CD14-positive monocyte (primary cell): Measurements from ENCODE around the gene DOCK1. TPM values are rescaled to one million over a fixed set of nuclear protein-coding genes. Genes with fewer than 3 reads are reported as not detected.

Experiments used
- DNase-seq, 3 donors: peaks; one replicate each; pipeline ENCODE4 v3.0.0-alpha.2; 2011 to 2022
- H2AFZ ChIP-seq: 2 replicates; pipeline ENCODE4 v1.6.0; 2012; ENCODE audit warnings: mild to moderate bottlenecking, low read depth, low read length, inconsistent platforms; ENCODE audit not compliant: insufficient read depth, poor library complexity, severe bottlenecking
- H3K27ac ChIP-seq, 2 donors: 1 replicate in 1 of 2; 2 replicates in 1 of 2; pipeline ENCODE4 v1.5.1; 2012 to 2013; ENCODE audit warnings: low read length in 2 of 2, control low read depth in 1 of 2, inconsistent platforms in 1 of 2, low read depth in 1 of 2, mild to moderate bottlenecking in 1 of 2
- H3K27me3 ChIP-seq, 2 donors: one replicate each; pipeline versions ENCODE4 v1.6.0 to v1.6.1; 2011 to 2013; ENCODE audit warnings: low read length in 2 of 2; ENCODE audit not compliant: control insufficient read depth in 2 of 2, insufficient read depth in 2 of 2
- H3K36me3 ChIP-seq, 2 donors: replicated peaks in 1 of 2; 1 replicate in 1 of 2; 2 replicates in 1 of 2; pipeline versions ENCODE4 v1.5.1 to v1.6.1; 2012 to 2013; ENCODE audit warnings: low read length in 2 of 2, control low read depth in 1 of 2, inconsistent platforms in 1 of 2, mild to moderate bottlenecking in 1 of 2; ENCODE audit not compliant: insufficient read depth in 2 of 2, control insufficient read depth in 1 of 2
- H3K4me1 ChIP-seq, 2 donors: 1 replicate in 1 of 2; 2 replicates in 1 of 2; pipeline versions ENCODE4 v1.5.1 to v1.6.1; 2012 to 2013; ENCODE audit warnings: low read length in 2 of 2, control low read depth in 1 of 2, inconsistent platforms in 1 of 2, mild to moderate bottlenecking in 1 of 2, moderate library complexity in 1 of 2; ENCODE audit not compliant: insufficient read depth in 2 of 2, control insufficient read depth in 1 of 2
- H3K4me2 ChIP-seq: replicated peaks from 2 replicates; pipeline ENCODE3; 2012; ENCODE audit warnings: low read length, moderate library complexity, mild to moderate bottlenecking; ENCODE audit not compliant: poor library complexity, severe bottlenecking; ENCODE audit errors: extremely low read depth
- H3K4me3 ChIP-seq, 3 experiments: fragments of 200-600 bp in 1 of 3; sonication (generic) in 1 of 3; replicated peaks in 1 of 3; 1 replicate in 2 of 3; 2 replicates in 1 of 3; pipeline ENCODE4 v1.5.1; 2011 to 2013; ENCODE audit warnings: low read length in 3 of 3, mild to moderate bottlenecking in 3 of 3, control low read depth in 2 of 3, low read depth in 2 of 3, inconsistent platforms in 1 of 3, moderate library complexity in 1 of 3
- H3K79me2 ChIP-seq: 2 replicates; pipeline ENCODE4 v1.6.0; 2012; ENCODE audit warnings: mild to moderate bottlenecking, control low read depth, inconsistent platforms, low read length, moderate library complexity; ENCODE audit not compliant: insufficient read depth
- H3K9ac ChIP-seq: 2 replicates; pipeline ENCODE4 v1.6.0; 2017; ENCODE audit warnings: low read length, mild to moderate bottlenecking; ENCODE audit not compliant: insufficient read depth, poor library complexity, severe bottlenecking
- H3K9me3 ChIP-seq, 2 donors: replicated peaks in 1 of 2; 1 replicate in 1 of 2; 2 replicates in 1 of 2; pipeline versions ENCODE4 v1.5.1 to v1.6.1; 2012 to 2013; ENCODE audit warnings: low read length in 2 of 2, control low read depth in 1 of 2; ENCODE audit not compliant: control insufficient read depth in 1 of 2, insufficient read depth in 1 of 2
- H4K20me1 ChIP-seq: 2 replicates; pipeline ENCODE4 v1.6.0; 2012; ENCODE audit warnings: mild to moderate bottlenecking, low read length, control low read depth, moderate library complexity; ENCODE audit not compliant: insufficient read depth
- H3K27ac Mint-ChIP-seq, 7 donors: one replicate each; pipeline ENCODE4 v1.8.0; 2020; ENCODE audit warnings: mild to moderate bottlenecking in 7 of 7, mixed read lengths in 7 of 7, moderate library complexity in 6 of 7, inconsistent platforms in 2 of 7
- H3K27me3 Mint-ChIP-seq, 3 donors: one replicate each; pipeline ENCODE4 v1.8.0; 2021 to 2022; ENCODE audit warnings: low read depth in 3 of 3, mild to moderate bottlenecking in 3 of 3, mixed read lengths in 3 of 3, moderate library complexity in 3 of 3, inconsistent platforms in 1 of 3
- H3K36me3 Mint-ChIP-seq, 2 donors: one replicate each; pipeline ENCODE4 v1.8.0; 2020; ENCODE audit warnings: mixed read lengths in 2 of 2, inconsistent platforms in 1 of 2, mild to moderate bottlenecking in 1 of 2
- H3K4me1 Mint-ChIP-seq: one replicate; pipeline ENCODE4 v1.8.0; 2020; ENCODE audit warnings: mild to moderate bottlenecking, mixed read lengths
- H3K4me3 Mint-ChIP-seq, 2 donors: one replicate each; pipeline ENCODE4 v1.8.0; 2020; ENCODE audit warnings: mild to moderate bottlenecking in 2 of 2, mixed read lengths in 2 of 2, moderate library complexity in 1 of 2
- H3K9me3 Mint-ChIP-seq, 7 donors: one replicate each; pipeline ENCODE4 v1.8.0; 2020 to 2022; ENCODE audit warnings: mixed read lengths in 7 of 7, mild to moderate bottlenecking in 6 of 7, moderate library complexity in 6 of 7, inconsistent platforms in 2 of 7
- WGBS: methylation state at CpG from one replicate; pipeline ENCODE4 v1.1.5; 2013; ENCODE audit warnings: missing lambda C conversion rate; ENCODE audit not compliant: insufficient coverage; 5-methylcytosine and 5-hydroxymethylcytosine counted together
- intact Hi-C, 2 donors: fragments of 100-400 bp; cut with micrococcal nuclease; formaldehyde crosslinking; loops; one replicate each; pipeline versions ENCODE4 v1.15.0 to v1.15.1; 2023
- polyA plus RNA-seq, 3 donors: library from polyadenylated mRNA; depleted of rRNA in 1 of 3; unstranded in 2 of 3; stranded (reverse) in 1 of 3; fragments of 300-500 nt in 2 of 3; fragments of >200 nt in 1 of 3; fragmentation: Illumina TruSeq in 2 of 3; gene quantifications; 1 replicate in 2 of 3; 2 replicates in 1 of 3; pipeline ENCODE4 v1.2.3, GENCODE V29; 2012 to 2021
- TF ChIP-seq, protein P1 (sequence below): fragments of 200-600 bp; IDR thresholded peaks from one replicate; pipeline ENCODE4 v1.8.0; 2022; ENCODE audit warnings: antibody characterized with exemption, mild to moderate bottlenecking

DOCK1 gene
- polyA plus RNA-seq, 3 donors = 0.31 to 0.35 TPM; not detected in 1

DNA sequence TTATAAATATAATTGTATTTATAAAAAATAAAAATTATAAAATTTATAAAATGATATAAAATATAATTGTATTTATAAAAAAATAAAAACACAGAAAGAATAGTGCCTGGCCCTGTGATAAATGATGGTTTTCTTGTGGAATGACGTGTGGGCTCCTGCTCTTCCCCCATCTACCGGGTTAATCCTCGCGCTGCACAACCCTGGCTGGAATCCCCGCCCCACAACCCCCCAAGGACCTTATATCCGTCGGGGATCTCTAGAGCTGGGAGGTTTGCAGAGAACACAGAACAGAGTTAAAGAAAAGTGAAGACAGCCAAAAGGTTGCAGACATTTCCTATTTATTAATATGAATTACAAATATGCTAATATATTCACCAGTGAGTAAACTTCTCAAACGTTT lies 548.5 kb downstream of the DOCK1 start:
- intact Hi-C loops = loop anchor here in 1 of 2 donors (10.0 kb wide), 1 partner anchor 1779 kb away; no protein-coding TSS in a partner anchor
- no peak overlapping the region for H3K4me3 Mint-ChIP-seq

DNA sequence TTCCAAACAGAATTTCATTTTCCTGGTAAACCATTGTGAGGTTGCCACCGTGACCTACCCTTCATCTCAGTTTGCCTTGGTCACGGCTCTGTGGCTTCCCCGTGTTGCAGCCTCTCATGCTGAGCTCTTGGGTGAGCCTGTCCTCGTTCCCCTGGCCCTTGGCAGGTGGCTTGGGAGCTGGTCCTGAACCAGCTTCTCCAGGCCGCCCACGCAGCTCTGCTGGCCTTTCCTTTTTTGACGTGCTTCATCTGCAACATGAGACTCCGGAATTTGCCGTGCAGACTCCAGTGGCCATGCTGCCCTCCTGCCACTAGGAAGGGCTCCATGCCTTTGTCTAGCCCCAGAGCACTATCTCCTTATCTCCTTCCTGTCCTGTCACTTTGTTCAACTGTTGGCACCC lies 550.9 kb downstream of the DOCK1 start:
- Histone ChIP-seq H2AFZ (no peak overlapping the region), H3K4me1 (no peaks in the 10 kb centered on the region), H3K79me2 (no peaks in the 10 kb centered on the region), H3K4me3 (no peak overlapping the region), H3K9ac (no peak overlapping the region), H3K27ac (no peak overlapping the region), H3K4me2 (no peak overlapping the region), H3K27me3 (no peaks in the 10 kb centered on the region), H3K9me3 (peaks cover 4 to 15% of the 10 kb centered on the region in 2 donors), H4K20me1 (no peaks in the 10 kb centered on the region), H3K36me3 (no peaks in the 10 kb centered on the region)
- Mint-ChIP-seq H3K4me1 (no peaks in the 10 kb centered on the region), H3K36me3 (no peaks in the 10 kb centered on the region), H3K27me3 (peaks cover 0 to 5% (median 0%) of the 10 kb centered on the region in 3 donors), H3K27ac (no peak overlapping the region), H3K4me3 (no peak overlapping the region), H3K9me3 (peaks cover 9 to 20% (median 14%) of the 10 kb centered on the region in 7 donors)
- DNase-seq = no peak
- 82% methylated on average over 9 of the region's 9 CpGs for WGBS
- TF ChIP-seq, protein P1, sequence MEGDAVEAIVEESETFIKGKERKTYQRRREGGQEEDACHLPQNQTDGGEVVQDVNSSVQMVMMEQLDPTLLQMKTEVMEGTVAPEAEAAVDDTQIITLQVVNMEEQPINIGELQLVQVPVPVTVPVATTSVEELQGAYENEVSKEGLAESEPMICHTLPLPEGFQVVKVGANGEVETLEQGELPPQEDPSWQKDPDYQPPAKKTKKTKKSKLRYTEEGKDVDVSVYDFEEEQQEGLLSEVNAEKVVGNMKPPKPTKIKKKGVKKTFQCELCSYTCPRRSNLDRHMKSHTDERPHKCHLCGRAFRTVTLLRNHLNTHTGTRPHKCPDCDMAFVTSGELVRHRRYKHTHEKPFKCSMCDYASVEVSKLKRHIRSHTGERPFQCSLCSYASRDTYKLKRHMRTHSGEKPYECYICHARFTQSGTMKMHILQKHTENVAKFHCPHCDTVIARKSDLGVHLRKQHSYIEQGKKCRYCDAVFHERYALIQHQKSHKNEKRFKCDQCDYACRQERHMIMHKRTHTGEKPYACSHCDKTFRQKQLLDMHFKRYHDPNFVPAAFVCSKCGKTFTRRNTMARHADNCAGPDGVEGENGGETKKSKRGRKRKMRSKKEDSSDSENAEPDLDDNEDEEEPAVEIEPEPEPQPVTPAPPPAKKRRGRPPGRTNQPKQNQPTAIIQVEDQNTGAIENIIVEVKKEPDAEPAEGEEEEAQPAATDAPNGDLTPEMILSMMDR = no peak
- intact Hi-C loops = loop anchor here in 1 of 2 donors (10.0 kb wide), 1 partner anchor 1781 kb away; no protein-coding TSS in a partner anchor

More for the DNA sequence above, 548.5 kb downstream of the DOCK1 start:
- no CpG with 5 or more reads among the region's 8 CpGs for WGBS
- no peak for DNase-seq
- Histone ChIP-seq H3K4me3 (no peak overlapping the region), H3K9me3 (peaks cover 0 to 7% of the 10 kb centered on the region in 2 donors), H3K27ac (no peak overlapping the region), H3K9ac (no peak overlapping the region), H3K79me2 (no peaks in the 10 kb centered on the region), H4K20me1 (no peaks in the 10 kb centered on the region), H3K36me3 (no peaks in the 10 kb centered on the region), H3K4me2 (no peak overlapping the region), H3K4me1 (no peaks in the 10 kb centered on the region), H3K27me3 (no peaks in the 10 kb centered on the region), H2AFZ (no peak overlapping the region)
- TF ChIP-seq, protein P1 = no peak
- Mint-ChIP-seq H3K4me1 (no peaks in the 10 kb centered on the region), H3K9me3 (peaks cover 4 to 9% (median 5%) of the 10 kb centered on the region in 7 donors), H3K27me3 (peaks cover 0 to 3% (median 0%) of the 10 kb centered on the region in 3 donors), H3K27ac (no peak overlapping the region), H3K36me3 (no peaks in the 10 kb centered on the region)
